Measurements from ENCODE around the gene RBPJ.

- TF ChIP-seq CTCF (IDR thresholded peaks at IDR 0.05) (peak in 1 of 12 donors; percentile 1), POLR2A (IDR thresholded peaks at IDR 0.05) (no peak)
Measured at GRCh38 chr4:26319949-26320537, 771 bp upstream of the RBPJ start.
